NAMALWA (cell line): Measurements from ENCODE around the gene USH1G.

Experiments used
- DNase-seq: peaks from one replicate; pipeline ENCODE4 v3.0.0-alpha.2; 2015; ENCODE audit warnings: low spot score

USH1G gene

DNA sequence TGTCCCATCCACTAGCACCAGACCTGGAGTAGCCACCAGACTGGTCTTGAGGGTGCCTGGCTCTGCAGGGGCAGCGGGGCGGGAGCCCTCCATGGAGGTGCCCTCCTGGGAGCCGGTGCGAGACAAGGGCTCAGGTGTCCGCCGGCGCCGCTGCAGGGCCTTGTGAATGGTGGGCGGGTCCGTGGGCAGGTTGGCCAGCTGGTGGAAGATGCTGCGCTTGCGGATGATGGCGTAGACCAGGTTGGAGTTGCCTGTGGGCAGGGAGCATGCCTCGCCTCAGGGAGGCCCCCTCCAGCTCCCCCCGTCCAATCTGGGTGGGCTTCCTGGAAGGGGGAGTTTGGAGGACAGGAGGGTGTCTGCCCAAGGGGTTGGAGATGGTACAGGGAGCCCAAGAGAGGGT is 31.1 kb upstream of the USH1G start:
- no peak for DNase-seq

DNA sequence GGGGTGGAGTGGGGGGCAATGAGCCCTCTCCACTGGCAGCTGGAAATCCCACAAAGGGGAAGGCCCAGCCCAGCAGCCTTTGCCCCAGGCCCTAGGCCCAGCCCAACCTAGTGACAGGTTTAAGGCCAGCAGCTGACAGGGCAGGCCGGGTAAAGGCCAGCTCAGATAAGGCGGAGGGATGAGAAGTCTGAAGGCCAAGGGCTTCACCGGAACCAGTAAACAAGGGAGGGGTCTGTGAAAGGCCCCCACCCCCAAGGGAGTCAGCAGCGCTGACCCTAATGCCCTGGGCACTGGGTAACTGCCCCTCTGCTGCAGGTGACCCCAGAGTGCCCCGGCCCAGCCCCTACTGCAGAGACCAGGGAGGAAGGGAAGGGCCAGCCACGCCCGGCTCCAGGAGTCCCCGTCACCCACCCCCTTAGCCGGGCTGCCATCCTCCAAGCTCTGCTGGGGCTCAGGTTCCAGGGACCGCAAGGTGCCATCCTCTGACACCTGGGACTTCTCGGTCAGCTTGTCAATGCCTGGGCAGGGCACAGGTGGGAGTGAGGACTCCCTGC is 30.2 kb upstream of the USH1G start:
- no peak for DNase-seq

DNA sequence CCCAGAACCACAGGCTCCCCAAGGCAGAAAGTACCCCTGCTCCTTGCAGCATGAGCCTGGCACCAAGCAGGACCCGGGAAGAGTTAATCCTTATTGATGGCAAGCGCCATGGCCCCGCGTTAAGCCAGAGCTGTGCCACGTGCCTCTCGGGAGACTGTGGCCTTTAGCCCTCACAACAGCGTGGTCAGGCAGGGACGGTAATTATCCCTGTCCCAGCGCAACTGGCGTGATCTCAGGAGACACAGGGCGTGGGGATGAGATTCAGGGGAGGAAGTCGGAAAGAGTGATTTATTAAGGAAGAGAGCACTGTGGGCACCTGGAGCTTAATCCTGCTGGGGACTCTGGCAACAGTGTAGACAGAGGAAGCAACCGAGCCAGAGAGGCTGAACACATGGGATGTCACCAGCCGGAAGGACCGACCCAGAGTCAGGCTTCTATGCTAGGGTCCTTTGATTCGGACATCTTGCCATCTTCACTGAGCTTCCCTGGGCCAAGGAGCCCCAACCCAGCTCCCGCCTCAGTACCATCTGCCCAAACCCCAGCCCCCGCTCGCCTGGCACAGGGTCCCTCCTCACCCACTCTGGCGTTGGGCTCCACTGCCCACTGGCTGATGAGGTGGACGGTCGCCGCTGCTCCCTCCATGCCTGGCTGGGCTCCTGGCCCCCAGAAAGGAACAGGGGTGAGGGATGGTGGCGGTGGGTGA is 29.5 kb upstream of the USH1G start:
- DNase-seq = no peak

DNA sequence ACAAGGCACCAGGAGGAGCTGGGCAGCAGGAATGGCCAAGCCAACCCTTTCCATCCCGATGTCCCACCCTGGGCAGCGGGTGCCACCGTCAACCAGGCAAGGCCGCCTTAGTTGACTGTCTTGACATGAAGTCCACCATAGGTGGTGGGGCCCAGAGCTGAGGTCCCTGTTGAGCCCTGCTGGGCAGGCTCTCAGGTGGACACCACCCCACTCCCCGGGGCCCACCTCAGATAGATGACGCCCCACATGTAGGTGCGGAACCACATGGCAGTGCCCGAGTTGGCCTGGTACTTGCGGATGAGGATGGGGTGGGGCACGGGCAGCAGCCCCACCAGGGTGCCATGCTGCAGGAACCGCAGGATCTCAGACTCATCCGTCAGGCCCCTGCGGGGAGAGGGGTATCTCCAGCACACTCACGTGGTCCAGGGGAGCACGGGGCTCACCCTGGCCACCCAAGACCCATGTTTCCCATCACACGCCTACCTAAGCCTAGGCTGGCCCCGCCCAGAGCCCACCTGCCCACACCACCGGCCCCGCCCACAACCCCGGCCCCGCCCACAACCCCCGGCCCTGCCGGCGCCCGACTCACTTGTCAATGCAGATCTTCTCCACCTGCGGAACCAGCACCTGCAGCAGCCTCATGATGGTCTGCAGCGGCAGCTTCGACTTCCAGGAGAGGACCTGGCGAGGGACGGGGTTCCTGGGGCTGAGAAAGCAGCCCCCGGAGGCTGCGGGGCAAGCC is 28.8 kb upstream of the USH1G start:
- no peak for DNase-seq

DNA sequence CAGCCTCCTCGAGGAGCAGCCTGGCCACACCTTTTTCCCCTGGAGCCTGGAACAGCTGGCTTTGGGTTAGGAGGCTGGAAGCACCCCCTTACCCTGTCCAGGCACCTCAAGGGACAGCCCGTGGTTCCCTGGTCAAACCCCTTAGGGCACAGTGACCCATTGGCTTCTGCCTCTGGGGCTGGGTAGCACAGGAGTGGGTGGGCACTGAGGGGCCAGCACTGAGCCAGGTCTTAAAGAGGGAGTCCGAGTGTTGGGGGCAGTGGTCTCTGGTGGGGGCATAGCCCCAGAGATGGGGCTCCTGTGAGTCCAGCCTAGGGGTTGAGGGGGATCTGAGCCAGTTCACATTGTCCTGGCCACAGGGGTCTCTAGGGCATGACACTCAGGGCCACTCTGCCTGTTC is 28.0 kb upstream of the USH1G start:
- no peak for DNase-seq

DNA sequence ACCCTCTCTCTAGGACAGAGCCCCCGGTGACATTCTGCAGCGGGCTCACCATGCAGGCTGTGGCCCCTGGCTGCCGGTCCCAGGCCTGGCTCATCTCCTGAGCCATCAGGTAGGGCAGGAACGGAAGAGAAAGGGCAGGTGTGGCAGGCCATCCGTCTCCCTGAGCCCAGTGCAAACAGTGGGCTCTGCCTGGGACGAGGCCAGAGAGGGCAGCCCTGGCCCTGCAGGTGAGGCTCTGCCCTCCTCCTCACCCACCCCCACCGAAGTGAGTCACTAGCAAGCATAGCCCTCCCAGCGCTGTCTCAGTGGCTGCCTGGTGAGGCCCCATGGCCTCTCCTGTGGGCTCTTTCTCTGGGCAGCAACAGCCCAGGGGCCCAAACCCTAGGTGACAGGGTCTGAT is 27.2 kb upstream of the USH1G start:
- DNase-seq = no peak

DNA sequence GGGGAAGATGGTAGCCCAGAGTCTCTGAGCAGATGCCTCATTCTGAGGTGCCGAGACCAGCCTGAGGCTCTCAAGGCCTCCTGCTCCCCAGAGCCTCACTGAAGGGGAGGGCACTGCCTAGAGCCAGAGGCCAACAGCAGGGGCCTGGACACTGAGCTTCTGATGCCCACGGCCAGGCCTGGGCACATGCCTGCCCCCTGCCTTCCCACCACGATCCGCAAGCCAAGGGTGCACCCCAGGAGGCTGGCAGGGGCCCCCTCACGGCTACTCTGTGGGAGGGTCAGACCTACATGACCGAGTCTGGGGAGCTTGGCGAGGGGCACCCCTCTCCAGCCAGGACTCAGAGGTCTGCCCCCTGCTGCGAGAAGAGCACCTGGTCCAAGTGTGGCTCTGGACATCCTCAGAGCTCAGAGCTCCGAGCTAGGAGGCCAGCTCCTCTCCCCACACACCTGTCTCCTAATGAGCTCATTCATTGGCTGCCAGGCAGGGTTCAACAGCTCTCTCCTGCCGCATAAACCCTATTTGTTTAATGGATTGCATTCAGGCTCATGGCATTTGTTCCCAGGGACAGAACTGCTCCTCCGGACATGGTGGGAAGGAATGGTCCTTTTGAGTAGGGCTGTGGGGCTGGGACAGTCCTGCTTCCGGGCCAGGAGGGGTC is 26.5 kb upstream of the USH1G start:
- DNase-seq = no peak

DNA sequence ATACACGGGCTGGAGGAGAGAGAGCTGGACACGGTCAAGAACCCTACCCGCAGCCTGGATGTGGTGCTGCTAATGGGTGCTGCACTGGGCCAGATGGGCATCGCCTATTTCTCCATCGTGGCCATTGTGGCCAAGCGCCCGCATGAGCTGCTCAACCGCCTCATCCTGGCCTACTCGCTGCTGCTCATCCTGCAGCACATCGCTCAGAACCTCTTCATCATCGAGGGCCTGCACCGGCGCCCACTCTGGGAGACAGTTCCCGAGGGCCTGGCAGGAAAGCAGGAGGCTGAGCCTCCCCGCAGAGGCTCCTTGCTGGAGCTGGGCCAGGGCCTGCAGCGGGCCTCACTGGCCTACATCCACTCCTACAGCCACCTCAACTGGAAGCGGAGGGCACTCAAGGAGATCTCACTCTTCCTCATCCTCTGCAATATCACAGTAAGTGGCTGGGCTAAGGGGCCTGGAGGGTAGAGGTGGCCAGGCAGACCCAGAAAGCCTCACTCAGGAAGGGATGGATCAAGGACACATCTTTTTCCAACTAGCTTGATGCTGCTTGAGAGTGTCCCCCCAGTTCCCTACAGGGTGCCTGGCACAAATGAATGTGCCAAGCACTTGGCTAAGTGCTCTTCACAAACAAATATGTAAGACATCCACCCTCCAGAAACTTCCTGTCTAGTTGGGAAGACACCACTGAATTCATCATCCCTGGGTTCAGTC is 24.1 kb upstream of the USH1G start:
- DNase-seq = no peak

DNA sequence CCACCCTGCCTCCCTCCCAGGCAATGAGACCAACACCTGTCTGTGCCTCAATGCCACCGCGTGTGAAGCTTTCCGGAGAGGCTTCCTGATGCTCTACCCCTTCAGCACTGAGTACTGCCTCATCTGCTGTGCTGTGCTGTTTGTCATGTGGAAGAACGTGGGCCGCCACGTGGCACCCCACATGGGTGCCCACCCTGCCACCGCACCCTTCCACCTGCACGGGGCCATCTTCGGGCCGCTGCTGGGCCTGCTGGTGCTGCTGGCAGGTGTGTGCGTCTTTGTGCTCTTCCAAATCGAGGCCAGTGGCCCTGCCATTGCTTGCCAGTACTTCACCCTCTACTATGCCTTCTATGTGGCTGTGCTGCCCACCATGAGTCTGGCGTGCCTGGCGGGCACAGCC is 23.6 kb upstream of the USH1G start:
- DNase-seq = no peak

DNA sequence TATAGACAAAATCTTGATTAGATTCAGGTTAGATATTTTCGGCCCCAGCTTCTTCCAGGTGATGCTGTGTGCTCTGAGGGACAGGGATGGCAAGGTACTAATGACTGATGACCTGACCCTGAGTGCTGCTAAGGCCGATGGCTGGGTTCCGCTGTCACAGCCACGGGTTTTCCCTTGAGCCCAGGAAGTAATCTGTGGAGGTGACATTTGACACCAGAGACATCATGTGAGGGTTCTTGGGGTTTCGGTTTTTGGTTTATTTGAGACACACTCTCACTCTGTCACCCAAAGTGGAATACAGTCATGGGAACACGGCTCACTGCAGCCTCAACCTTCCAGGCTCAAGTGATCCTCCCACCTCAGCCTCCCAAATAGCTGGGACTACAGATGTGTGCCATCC is 22.5 kb upstream of the USH1G start:
- no peak for DNase-seq

DNA sequence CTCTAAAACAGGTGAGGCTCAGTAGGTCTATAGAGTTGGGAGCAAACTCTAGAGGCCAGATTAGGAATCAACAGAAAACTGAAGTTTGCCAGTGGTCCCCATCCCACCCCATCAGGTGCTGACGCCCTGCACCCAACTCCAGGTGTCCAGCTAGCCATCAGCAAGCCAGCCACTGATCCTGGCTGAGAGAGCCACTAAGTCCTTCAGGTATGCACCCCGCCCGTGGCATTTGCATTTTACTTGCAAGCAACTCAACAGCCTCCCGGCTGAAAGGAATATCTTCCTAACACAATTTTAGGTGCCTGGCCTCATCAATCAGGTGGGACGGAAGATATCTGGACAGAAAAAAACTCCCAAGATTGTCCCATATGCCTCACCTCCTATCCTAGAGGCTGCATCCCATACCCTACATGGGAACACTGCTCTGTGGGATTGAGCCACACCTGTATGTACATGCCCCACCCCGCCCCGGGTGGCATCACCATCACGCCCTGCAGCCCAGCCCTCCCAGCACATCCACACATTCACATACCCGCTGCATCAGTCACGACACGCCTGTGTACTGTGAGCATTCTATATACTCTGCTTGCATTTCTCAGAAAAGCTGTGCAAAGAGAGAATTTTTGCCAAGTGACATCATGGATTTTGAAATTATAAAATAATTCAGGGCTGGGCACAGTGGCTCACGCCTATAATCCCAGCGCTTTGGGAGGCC is 20.9 kb upstream of the USH1G start:
- DNase-seq = no peak

DNA sequence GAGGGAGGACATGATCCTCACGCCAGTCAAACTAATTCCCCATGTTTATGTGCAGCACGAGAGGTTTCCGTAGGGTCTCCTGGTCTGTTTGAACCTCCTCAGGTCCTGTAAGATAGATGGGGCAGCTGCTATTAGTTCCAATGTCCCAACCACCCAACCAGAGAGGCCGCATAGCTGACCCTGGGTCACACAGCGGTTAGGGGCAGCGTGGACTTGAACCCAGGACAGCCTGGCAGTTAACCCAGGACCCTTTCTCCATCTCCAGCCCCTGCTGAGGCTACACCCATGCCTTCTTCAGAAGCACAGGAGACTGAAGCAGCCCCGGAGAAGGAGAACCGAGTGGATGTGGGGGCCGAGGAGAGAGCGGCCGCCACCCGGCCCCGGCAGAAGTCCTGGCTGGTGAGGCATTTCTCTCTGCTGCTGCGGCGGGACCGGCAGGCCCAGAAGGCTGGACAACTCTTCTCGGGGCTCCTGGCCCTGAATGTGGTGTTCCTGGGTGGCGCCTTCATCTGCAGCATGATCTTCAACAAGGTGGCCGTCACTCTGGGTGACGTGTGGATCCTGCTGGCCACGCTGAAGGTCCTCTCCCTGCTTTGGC is 18.2 kb upstream of the USH1G start:
- no peak for DNase-seq

DNA sequence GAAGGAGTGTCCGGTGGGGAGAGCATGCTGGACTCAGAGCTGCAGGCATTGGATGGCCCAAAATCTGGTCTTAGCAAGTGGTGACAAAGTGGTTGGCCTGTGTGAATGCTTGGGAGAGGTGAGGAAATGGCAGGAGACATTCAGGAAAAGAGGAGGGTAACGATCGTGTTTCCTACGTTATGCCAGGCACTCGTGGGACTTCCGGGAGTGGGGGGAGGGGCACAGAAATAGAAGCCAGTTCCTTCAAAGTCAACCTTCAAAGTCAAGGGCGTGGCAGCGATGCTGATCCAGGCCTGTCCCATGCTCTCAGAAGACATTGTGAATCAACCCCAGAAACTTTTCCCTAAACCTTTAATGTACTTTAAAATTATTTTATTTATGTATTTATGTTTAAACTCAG is 16.5 kb upstream of the USH1G start:
- DNase-seq = no peak

DNA sequence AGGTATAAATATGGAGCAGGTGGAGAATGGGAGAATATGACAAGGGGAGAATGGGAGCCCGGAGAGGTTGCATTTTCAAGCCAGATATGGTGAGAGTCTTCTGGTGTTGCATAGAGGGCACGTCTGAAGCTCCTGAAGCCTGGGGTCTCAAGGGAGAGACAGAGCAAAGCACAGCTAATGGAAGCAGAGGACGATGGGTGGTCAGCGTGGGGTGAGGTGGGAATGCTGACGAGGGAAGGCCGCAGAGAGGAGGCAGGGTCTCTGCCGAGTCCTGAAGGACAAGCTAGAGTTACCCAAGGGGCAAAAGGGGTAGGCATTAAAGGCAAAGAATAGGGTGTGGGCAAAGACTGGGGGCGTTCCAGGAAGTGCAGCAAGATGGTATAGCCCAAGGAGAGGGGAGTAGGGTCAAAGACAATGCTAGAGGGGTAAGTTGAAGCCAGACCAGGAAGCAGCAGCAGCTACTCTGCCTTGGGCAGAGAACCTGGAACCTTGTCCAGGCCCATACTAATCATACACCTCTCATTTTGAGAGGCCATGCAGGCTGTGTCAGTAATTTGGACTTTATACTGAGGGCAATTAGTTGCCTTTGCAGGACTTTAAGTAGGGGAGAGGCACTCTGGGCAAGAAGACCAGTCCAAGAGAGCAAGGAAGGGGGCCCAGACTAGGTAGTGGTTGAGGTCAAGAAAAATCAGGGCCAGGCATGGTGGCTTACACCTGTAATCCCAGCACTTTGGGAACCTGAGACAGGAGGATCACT is 15.3 kb upstream of the USH1G start:
- no peak for DNase-seq

DNA sequence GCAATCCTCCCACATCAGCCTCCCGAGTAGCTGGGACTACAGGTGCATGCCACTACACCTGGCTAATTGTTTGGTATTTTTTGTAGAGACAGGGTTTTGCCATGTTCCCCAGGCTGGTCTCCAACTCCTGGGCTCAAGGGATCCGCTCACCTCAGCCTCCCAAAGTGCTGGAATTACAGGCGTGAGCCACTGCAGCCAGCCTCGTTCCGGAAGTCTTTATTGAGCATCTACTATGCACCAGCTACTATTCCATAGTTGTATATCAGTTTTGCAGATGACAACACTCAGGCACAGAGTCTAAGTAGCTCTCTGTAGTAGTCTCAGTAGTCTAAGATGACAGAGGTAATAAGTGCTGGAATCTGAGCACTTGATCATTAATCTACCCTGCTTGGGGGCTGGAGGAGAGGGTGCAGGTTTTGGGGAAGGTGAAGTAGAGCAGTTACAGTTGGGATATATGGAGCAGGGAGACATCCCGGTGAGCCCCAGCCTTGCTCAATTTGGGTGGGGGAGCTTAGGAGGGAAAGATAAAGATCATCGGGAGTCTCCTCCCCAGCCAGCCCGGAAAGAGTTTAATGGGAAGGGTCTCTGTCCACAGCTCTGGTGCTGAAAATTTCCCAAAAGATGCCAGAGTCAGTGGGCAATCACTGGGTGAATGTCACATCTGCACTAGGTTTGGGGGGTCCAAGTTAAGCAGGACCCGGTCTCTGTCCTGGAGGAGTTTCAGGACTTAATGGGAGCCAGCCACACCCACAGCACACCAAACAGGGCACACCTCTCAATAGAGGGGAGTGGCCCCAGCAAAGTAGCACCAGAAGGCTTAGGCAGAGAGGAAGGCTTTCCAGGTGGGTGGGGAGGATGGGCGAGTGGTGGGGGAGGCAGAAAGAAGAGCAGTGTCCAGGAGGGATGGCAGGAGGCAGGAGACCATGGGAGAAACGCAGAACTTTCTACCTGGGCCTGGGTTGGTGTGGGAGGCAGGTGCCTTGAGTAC is 14.3 kb upstream of the USH1G start:
- DNase-seq = no peak

DNA sequence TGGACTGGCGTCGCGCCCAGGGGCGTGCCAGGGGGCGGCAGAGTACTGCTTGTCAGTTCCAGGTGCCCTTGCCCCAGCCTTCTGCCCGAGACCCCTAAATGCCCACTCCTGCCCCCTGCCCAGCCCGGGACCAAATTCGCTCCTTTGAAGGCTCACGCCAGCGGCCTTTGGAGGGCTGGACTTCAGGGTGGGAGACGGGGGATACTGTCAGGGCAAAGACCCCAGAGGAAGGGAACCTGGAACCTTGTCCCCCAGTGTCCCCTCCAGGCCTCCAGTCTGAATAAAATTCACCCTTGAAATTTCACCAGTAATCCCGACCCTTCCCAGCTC is 13.4 kb upstream of the USH1G start:
- no peak for DNase-seq

DNA sequence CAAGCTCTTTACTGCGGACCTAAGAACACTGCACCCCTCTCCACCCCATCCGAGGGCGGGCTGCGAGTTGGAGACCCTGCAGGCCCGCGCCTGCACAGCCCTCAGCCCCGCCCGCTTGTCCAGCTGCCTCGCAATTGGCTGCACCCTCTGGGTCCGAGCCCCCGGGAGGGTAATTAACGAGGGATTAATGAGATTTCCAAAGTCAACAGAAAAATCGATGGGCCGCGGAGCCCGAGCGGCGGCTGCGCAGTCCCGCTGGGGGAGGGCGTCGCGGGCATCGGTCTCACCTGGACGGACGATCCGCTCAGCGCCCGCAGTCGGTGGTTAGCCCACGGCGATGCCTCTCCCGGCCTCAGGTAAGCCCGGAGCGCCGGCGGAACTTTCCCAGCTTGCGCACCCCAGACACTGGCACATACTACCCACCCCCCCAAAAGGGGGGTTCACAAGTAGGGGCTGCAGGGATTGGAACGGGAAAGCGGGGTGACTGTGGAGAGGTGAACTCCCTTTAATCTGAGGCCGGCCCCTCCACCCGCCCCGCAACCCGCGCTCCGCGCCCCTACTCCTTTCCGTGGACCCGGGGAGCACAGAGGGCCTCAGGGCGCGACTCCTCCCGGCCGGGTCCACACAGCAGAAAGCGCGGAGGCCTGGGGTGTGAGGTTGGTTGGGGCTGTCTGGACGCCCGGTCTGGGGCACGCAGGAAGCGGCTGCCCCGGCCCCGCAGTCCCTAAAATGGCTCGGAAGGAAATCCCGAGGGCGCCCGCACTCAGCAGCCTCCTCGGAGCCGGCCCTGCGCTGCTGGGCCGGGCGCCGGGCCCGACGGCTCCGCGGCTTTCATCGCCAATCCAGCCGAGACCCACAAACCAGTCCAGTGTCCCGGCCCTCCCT is 12.8 kb upstream of the USH1G start, which contains the start of gene OTOP3:
Gene OTOP3, plus strand, starts transcription at position 314 of the 885 bp plus-strand sequence. Its CDS starts 24 bp downstream, at position 338.
- DNase-seq = no peak

DNA sequence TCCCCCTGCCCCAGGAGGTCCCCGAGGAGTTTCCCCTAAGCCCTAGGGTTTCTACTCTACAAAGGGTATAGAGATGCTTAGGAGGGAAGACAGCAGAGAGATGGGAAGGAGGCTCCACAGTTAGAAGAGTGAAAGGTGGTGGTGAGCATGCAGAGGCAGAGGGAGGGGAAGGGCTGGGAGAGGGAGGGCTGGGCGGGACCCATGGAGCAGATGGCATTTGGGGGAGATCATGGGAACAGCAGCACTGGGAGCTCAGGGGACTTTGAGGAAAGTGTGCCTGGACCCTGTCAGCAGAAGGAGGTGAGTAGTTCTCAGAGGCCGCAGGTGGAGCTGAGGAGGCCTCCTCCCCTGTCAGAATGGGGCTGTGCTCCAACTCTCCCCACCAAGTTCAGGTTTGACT is 12.0 kb upstream of the USH1G start:
- DNase-seq = no peak
